SU-DHL-6 (cell line): ENCODE data around the gene IGSF21.

Experiments used
- H2AFZ ChIP-seq: fragments of 200-600 bp; sonication (generic); 2 replicates; pipeline ENCODE4 v1.6.1; 2014; ENCODE audit warnings: low read depth, mild to moderate bottlenecking, moderate library complexity, mixed read lengths, antibody characterized with exemption, low read length; ENCODE audit not compliant: severe bottlenecking
- H3F3A ChIP-seq: fragments of 200-600 bp; shearing (Covaris generic); 2 replicates; pipeline ENCODE4 v1.6.0; 2016; ENCODE audit warnings: antibody characterized with exemption, mild to moderate bottlenecking; ENCODE audit not compliant: insufficient read depth
- H3K27ac ChIP-seq: fragments of 200-600 bp; sonication (generic); 2 replicates; pipeline ENCODE4 v1.5.1; 2016; ENCODE audit warnings: low read depth, mild to moderate bottlenecking, low read length, moderate library complexity, mixed read lengths
- H3K27me3 ChIP-seq: fragments of 200-600 bp; sonication (generic), shearing (Covaris generic); 2 replicates; pipeline ENCODE4 v1.6.0; 2014; ENCODE audit warnings: mild to moderate bottlenecking, low read length
- H3K36me3 ChIP-seq: fragments of 200-600 bp; sonication (generic); 2 replicates; pipeline ENCODE4 v1.6.1; 2014; ENCODE audit warnings: mild to moderate bottlenecking, low read length, mixed read lengths
- H3K4me2 ChIP-seq: fragments of 300-600, 200-600 bp; shearing (Covaris generic), sonication (generic); 2 replicates; pipeline ENCODE4 v1.6.0; 2014; ENCODE audit warnings: low read length, low read depth, mild to moderate bottlenecking; ENCODE audit not compliant: poor library complexity, severe bottlenecking
- H3K4me3 ChIP-seq: fragments of 200-600 bp; sonication (generic); 2 replicates; pipeline ENCODE4 v1.5.1; 2014; ENCODE audit warnings: antibody characterized with exemption, low read length, mild to moderate bottlenecking, mixed read lengths; ENCODE audit not compliant: insufficient read depth, poor library complexity, severe bottlenecking
- H3K79me2 ChIP-seq: fragments of 200-600 bp; sonication (generic); 2 replicates; pipeline ENCODE4 v1.6.1; 2014; ENCODE audit warnings: mild to moderate bottlenecking, low read length, moderate library complexity; ENCODE audit not compliant: insufficient read depth
- H3K9ac ChIP-seq: fragments of 200-600 bp; sonication (generic); 2 replicates; pipeline ENCODE4 v1.7.0; 2014; ENCODE audit warnings: mild to moderate bottlenecking, low read length
- H3K9me2 ChIP-seq: fragments of 200-600 bp; sonication (generic); replicated peaks from 2 replicates; pipeline ENCODE4 v1.6.1; 2014; ENCODE audit warnings: low read length; ENCODE audit not compliant: insufficient read depth
- H3K9me3 ChIP-seq: fragments of 200-600 bp; sonication (generic); 2 replicates; pipeline ENCODE4 v1.6.1; 2014; ENCODE audit warnings: low read length, mixed read lengths; ENCODE audit not compliant: insufficient read depth
- H4K20me1 ChIP-seq: fragments of 200-600 bp; sonication (generic); 2 replicates; pipeline ENCODE4 v1.6.1; 2014; ENCODE audit warnings: low read depth, mild to moderate bottlenecking, antibody characterized with exemption, low read length, moderate library complexity, mixed read lengths
- CTCF ChIP-seq: fragments of 200-600 bp; sonication (generic); IDR thresholded peaks from one replicate; pipeline ENCODE4 v1.5.1; 2017; ENCODE audit warnings: antibody characterized with exemption, mild to moderate bottlenecking, low read length, moderate library complexity; ENCODE audit not compliant: insufficient read depth, poor library complexity, severe bottlenecking
- EZH2phosphoT487 ChIP-seq: fragments of 200-600 bp; sonication (generic), shearing (Covaris generic); conservative IDR thresholded peaks from 2 replicates; pipeline ENCODE4 v1.6.1; 2018; ENCODE audit warnings: mild to moderate bottlenecking, antibody characterized with exemption, low read length, moderate library complexity, mixed read lengths

IGSF21 gene

DNA sequence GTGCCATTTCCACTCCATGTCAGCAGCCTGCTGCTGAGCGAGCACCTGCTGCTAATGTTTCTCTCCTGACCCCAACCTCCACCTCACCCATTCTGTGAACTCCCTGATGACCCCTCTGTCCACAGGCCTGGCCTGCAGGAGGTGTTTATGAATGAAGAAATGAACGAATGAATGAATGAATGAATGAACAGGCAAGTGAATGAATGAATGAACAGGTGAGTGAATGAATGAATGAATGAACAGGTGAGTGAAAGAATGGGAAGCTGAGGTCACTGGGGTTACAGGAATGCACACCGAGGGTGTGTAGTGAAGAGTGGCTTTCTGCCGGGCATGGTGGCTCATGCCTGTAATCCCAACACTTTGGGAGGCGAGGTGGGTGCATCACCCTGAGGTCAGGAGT, 173.4 kb downstream of the IGSF21 start:
- no peak overlapping the region for H3K4me3 ChIP-seq
- H3F3A ChIP-seq = no peaks in the 10 kb centered on the region
- H3K27me3 ChIP-seq = no peaks in the 10 kb centered on the region
- TF ChIP-seq CTCF = no peak
- no peak for TF ChIP-seq EZH2phosphoT487
- no peak overlapping the region for H3K9ac ChIP-seq
- H3K79me2 ChIP-seq = no peaks in the 10 kb centered on the region
- H3K4me2 ChIP-seq = no peak overlapping the region
- no peaks in the 10 kb centered on the region for H3K36me3 ChIP-seq
- H3K9me2 ChIP-seq = no peaks in the 10 kb centered on the region
- H3K9me3 ChIP-seq = no peaks in the 10 kb centered on the region
- H2AFZ ChIP-seq = no peak overlapping the region
- H4K20me1 ChIP-seq = no peaks in the 10 kb centered on the region
- no peak overlapping the region for H3K27ac ChIP-seq

DNA sequence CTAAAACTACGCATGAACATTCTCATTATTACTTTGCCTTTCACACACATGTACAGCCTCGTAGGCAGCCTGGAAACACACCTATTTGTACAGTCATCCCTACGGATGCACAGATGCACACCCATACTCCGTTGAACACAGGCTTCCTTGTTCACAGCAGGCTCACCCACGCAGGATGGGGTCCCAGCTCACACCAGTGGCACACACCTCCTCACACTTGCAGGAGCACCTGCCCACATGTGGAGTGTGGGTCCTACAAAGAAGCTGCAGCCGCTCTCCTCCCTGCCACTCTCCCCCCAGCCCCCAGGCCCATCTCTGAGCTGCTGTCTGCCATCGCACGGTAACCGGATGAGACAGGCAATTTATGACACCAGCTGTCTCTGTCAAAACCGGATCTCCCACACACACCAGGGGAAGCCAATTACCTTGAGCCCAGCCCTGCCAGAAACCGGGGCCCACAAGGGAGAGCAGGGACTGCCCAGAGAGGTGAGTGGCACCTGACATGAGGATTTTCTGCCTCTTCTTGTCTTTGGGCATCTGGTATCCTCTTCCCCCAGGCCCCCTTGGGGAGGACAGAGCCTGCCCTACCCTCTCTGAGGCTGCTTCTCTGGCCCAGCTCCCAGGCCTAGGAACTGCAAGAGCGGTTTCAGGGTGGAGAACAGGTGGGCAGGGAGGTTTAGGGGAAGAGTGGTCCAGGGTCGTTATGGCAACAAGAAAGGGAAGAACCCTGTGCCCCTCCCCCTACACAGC, 175.4 kb downstream of the IGSF21 start:
- H3K4me2 ChIP-seq = no peak overlapping the region
- H3K4me3 ChIP-seq = no peak overlapping the region

GRCh38 chr1:18283601-18284385, 176.2 kb downstream of the IGSF21 start:
- H3K4me2 ChIP-seq = no peak overlapping the region

More for the DNA sequence above, 175.4 kb downstream of the IGSF21 start:
- H3K27ac ChIP-seq = no peak overlapping the region
- no peaks in the 10 kb centered on the region for H3K27me3 ChIP-seq
- H3K36me3 ChIP-seq = no peaks in the 10 kb centered on the region
- H4K20me1 ChIP-seq = no peaks in the 10 kb centered on the region
- no peak overlapping the region for H3K9ac ChIP-seq
- TF ChIP-seq CTCF (no peak), EZH2phosphoT487 (no peak)
- H2AFZ ChIP-seq = no peak overlapping the region
- H3K79me2 ChIP-seq = no peaks in the 10 kb centered on the region
- no peaks in the 10 kb centered on the region for H3K9me2 ChIP-seq
- H3F3A ChIP-seq = no peaks in the 10 kb centered on the region
- H3K9me3 ChIP-seq = no peaks in the 10 kb centered on the region

More at GRCh38 chr1:18283601-18284385, 176.2 kb downstream of the IGSF21 start:
- TF ChIP-seq EZH2phosphoT487 (no peak), CTCF (no peak)
- H3K36me3 ChIP-seq = no peaks in the 10 kb centered on the region
- H3K4me3 ChIP-seq = no peak overlapping the region
- no peaks in the 10 kb centered on the region for H3K9me3 ChIP-seq
- H4K20me1 ChIP-seq = no peaks in the 10 kb centered on the region
- no peak overlapping the region for H2AFZ ChIP-seq
- H3K9me2 ChIP-seq = no peaks in the 10 kb centered on the region
- no peaks in the 10 kb centered on the region for H3K79me2 ChIP-seq
- H3K27ac ChIP-seq = no peak overlapping the region
- H3K27me3 ChIP-seq = no peaks in the 10 kb centered on the region
- H3F3A ChIP-seq = no peaks in the 10 kb centered on the region
- H3K9ac ChIP-seq = no peak overlapping the region
